GM12878 (cell line): Measurements from ENCODE around the gene GRIP2.

ENCODE experiments used
- CHD2 ChIP-seq: IDR thresholded peaks from 2 replicates; pipeline ENCODE4 v1.6.1; 2011; ENCODE audit warnings: low read depth, low read length, improper control_type of control experiment, borderline replicate concordance
- CTCF ChIP-seq, 3 experiments: IDR thresholded peaks in 2 of 3; conservative IDR thresholded peaks in 1 of 3; 2 replicates each; pipeline ENCODE4 v1.5.1; 2011; ENCODE audit warnings: low read depth in 3 of 3, low read length in 3 of 3, mild to moderate bottlenecking in 3 of 3, control low read depth in 2 of 3, moderate library complexity in 2 of 3, inconsistent platforms in 1 of 3, mixed read lengths in 1 of 3; ENCODE audit not compliant: control insufficient read depth in 2 of 3, insufficient read depth in 1 of 3; ENCODE audit errors: extremely low read depth in 1 of 3
- GATAD2B ChIP-seq: fragments of 450-650 bp; conservative IDR thresholded peaks from 2 replicates; pipeline ENCODE4 v1.6.1; 2017; ENCODE audit warnings: low read depth, mild to moderate bottlenecking, moderate library complexity
- NFYB ChIP-seq: IDR thresholded peaks from 2 replicates; pipeline ENCODE4 v1.6.1; 2011; ENCODE audit warnings: low read depth, mild to moderate bottlenecking, low read length, improper control_type of control experiment, moderate library complexity; ENCODE audit not compliant: insufficient read depth
- TF ChIP-seq, protein P1 (sequence below): IDR thresholded peaks from 2 replicates; pipeline ENCODE4 v1.6.1; 2012; ENCODE audit warnings: low read depth, low read length, improper control_type of control experiment

DNA sequence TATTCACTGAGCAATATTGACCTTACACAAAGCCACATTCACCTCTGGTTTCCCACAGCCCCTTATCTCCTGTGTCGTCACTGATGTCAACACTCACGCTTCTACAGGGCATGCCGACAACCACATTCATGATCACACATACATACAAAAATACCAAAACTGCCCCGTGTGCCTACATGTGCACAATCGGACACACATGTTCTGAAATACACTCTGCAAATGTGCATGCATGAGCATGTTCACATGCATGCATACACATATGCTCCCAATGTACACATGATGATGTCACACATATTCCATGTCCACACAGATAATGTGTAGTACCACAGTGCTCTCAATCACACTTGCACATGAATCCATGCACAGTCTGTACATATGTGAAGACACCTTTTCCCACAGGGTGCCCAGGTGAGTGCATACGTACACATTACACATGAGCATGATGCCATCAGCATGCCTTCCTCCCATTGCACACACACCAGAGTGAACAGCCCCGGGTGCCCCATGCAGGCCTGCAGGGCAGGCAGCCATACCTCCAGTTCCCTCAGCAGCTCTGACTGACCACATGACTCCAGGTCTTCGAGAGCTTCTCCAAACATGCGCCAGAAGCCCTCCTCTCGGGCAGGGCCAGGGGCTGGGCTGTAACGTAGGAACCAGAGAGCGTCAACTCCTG lies 37.0 kb downstream of the GRIP2 start:
- TF ChIP-seq CHD2 (no peak), NFYB (no peak), GATAD2B (no peak), CTCF (IDR thresholded peaks at IDR 0.05 in 2 of 3, conservative IDR thresholded peaks at IDR 0.05 in 1 of 3; ENCODE audit: control insufficient read depth in 2 of 3, extremely low read depth in 1 of 3, insufficient read depth in 1 of 3, low read depth in 3 of 3, low read length in 3 of 3) (no peak)
- TF ChIP-seq, protein P1, sequence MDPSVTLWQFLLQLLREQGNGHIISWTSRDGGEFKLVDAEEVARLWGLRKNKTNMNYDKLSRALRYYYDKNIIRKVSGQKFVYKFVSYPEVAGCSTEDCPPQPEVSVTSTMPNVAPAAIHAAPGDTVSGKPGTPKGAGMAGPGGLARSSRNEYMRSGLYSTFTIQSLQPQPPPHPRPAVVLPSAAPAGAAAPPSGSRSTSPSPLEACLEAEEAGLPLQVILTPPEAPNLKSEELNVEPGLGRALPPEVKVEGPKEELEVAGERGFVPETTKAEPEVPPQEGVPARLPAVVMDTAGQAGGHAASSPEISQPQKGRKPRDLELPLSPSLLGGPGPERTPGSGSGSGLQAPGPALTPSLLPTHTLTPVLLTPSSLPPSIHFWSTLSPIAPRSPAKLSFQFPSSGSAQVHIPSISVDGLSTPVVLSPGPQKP, result no peak
